ENCODE data around the gene MAGEA11. TPM values are rescaled to one million over a fixed set of nuclear protein-coding genes. Genes with fewer than 3 reads are reported as not detected.
"Not testable (repeated sequence)": the region's sequence is repeated elsewhere in the genome, so short reads cannot be mapped to it uniquely, and the experiment has no call there.

The MAGEA11 gene
- total RNA-seq, 1 donor from 2014 or later, result not detected

GRCh38 chrX:149759824-149760223, 48.0 kb downstream of the MAGEA11 start:
- Histone ChIP-seq H3K4me3 (no peak overlapping the region), H3K4me1 (no peaks in the 10 kb centered on the region), H3K27ac (no peak overlapping the region), H3K27me3 (no peaks in the 10 kb centered on the region), H3K36me3 (no peaks in the 10 kb centered on the region), H3K9me3 (no peaks in the 10 kb centered on the region)
- DNase-seq (ENCODE audit: extremely low spot score in 2 of 2), result peak; percentile 54 to 70
- intact Hi-C loops (cut with DNase I), result no loop called here
- no peak for TF ChIP-seq POLR2AphosphoS5 (IDR thresholded peaks at IDR 0.05; ENCODE audit: insufficient read depth in 1 of 2, low read depth in 1 of 2)
- no peak for TF ChIP-seq POLR2A (IDR thresholded peaks at IDR 0.05)
- no peak for TF ChIP-seq CTCF (IDR thresholded peaks at IDR 0.05)

GRCh38 chrX:149760965-149761364, 49.1 kb downstream of the MAGEA11 start:
- Histone ChIP-seq H3K36me3 (no peaks in the 10 kb centered on the region), H3K27ac (no peak overlapping the region), H3K27me3 (no peaks in the 10 kb centered on the region), H3K4me1 (no peaks in the 10 kb centered on the region), H3K9me3 (no peaks in the 10 kb centered on the region), H3K4me3 (no peak overlapping the region)
- peak in 1 of 2 donors; percentile 81 for DNase-seq (ENCODE audit: extremely low spot score in 2 of 2)
- intact Hi-C loops (cut with DNase I), result no loop called here
- TF ChIP-seq POLR2AphosphoS5 (IDR thresholded peaks at IDR 0.05; ENCODE audit: insufficient read depth in 1 of 2, low read depth in 1 of 2), result no peak
- TF ChIP-seq CTCF (IDR thresholded peaks at IDR 0.05), result no peak
- TF ChIP-seq POLR2A (IDR thresholded peaks at IDR 0.05), result no peak

- peak in 1 of 2 donors; percentile 81 for DNase-seq (ENCODE audit: extremely low spot score in 2 of 2)
- H3K36me3 ChIP-seq; H3K4me1 ChIP-seq; H3K27ac ChIP-seq; H3K4me3 ChIP-seq; H3K9me3 ChIP-seq; intact Hi-C loops (cut with DNase I); H3K27me3 ChIP-seq: not testable (repeated sequence)
These were observed 50.2 kb downstream of the MAGEA11 start for GRCh38 chrX:149761858-149762674.

GRCh38 chrX:149762696-149763614, 51.1 kb downstream of the MAGEA11 start:
- peak in 1 of 2 donors; percentile 70 for DNase-seq (ENCODE audit: extremely low spot score in 2 of 2)
- Histone ChIP-seq H3K4me1 (no peaks in the 10 kb centered on the region), H3K27me3 (no peaks in the 10 kb centered on the region), H3K9me3 (no peaks in the 10 kb centered on the region), H3K36me3 (no peaks in the 10 kb centered on the region), H3K4me3 (no peak overlapping the region), H3K27ac (no peak overlapping the region)
- no peak for TF ChIP-seq POLR2AphosphoS5 (IDR thresholded peaks at IDR 0.05; ENCODE audit: insufficient read depth in 1 of 2, low read depth in 1 of 2)
- TF ChIP-seq CTCF (IDR thresholded peaks at IDR 0.05), result no peak
- TF ChIP-seq POLR2A (IDR thresholded peaks at IDR 0.05), result no peak
- intact Hi-C loops (cut with DNase I), result no loop called here

Small RNA genes within 50 kb of the gene (small RNA-seq; reads per million reads assigned to genes)
- gene AC244098.1 (not detected), gene AC244098.2 (not detected), gene AC244098.3 (not detected)

Other genes with a start within 250 kb of the MAGEA11 start
- 66.0 TPM for gene IDS, start 206.8 kb upstream of the MAGEA11 start, total RNA-seq
- 9.8 TPM for gene EOLA1, start 171.0 kb upstream of the MAGEA11 start, total RNA-seq
- gene HSFX3, start 162.1 kb upstream of the MAGEA11 start, total RNA-seq, result not detected
- not detected for gene MAGEA9B, start 124.6 kb upstream of the MAGEA11 start, total RNA-seq
- gene HSFX2, start 116.7 kb upstream of the MAGEA11 start, total RNA-seq, result not detected
- 15.5 TPM for gene TMEM185A, start 80.3 kb upstream of the MAGEA11 start, total RNA-seq
- gene HSFX1, start 62.0 kb downstream of the MAGEA11 start, total RNA-seq, result 1.2 TPM
- gene MAGEA9, start 69.9 kb downstream of the MAGEA11 start, total RNA-seq, result not detected
- gene MAGEA8, start 169.1 kb downstream of the MAGEA11 start, total RNA-seq, result not detected
- gene HSFX4, start 217.5 kb downstream of the MAGEA11 start, total RNA-seq, result not detected
- gene EOLA2, start 226.4 kb downstream of the MAGEA11 start, total RNA-seq, result 15.5 TPM

Data from vagina (tissue), 2 donors.